ENCODE measurements around the gene GRB14. TPM values are rescaled to one million over a fixed set of nuclear protein-coding genes. Genes with fewer than 3 reads are reported as not detected.
"Not testable (repeated sequence)": the region's sequence is repeated elsewhere in the genome, so short reads cannot be mapped to it uniquely, and the experiment has no call there.

The GRB14 gene
- total RNA-seq = 39.3 TPM

DNA sequence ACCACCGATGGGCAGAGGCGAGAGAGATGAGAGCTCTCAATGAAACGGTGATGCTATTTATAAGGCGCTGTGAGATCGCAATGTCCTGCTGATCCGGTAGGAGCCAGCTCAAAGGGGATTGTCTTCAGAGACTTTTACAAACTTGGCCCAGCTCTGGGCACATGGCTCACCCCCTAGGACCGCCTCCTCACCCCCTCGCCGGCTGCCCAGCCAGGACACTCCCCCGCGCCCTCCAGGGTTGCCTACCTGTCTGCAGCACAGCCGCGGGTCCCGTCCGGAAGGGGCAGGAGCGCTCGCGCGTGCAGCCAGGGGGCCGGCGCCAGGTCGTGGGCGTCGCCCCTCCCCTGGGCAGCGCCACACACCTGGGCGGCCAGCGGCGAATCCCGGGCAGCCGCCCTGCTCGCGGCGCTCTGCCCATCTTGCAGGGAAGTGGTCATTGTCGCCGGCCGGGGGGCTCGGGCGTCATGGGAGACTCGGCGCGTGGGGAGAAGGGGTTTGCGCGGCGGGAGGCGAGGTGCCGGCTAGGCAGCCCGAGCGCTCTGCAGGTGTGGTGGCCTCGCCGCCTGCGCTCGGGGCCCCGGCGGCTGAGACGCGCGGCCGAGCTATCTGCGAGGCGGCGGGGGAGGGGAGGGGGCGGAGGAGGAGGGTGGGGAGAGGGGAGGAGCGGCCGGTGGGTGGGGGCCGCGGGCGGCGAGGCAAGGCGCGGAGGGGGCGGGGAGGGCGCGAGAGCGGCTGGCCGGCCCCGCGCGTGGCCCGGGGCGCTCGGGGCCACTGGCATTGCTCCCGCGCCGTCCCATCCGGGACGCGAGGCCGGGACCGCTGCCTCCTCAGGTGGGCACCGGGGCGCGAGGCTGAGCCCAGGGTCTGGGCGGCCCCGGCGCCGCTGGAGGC, at the start of gene GRB14:
GRB14 (minus strand) TSS at position 610 of the 891 bp plus-strand sequence; CDS start at position 437, 173 bp downstream.
- ATAC-seq (peak; percentile 80), DNase-seq (ENCODE audit: low spot score) (peak; percentile 92)

DNA sequence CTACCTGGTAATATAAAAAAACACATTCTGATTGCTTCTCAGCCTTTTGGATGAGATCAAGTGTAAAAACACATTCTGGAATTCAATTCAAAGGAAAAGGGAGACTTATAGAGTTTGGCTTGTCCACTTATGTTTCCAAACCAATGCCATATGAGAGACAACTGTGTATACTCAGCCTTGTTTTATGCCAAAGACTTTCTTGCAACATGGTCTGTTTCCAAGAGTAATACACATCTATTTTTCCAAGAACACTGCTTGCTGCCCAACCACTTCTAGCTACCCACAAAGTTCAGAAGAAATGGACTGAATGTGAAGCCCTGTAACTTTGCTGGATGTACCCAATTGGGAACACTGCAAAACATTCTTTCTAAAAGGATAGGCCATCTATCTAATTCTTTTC, 48.0 kb upstream of the GRB14 start:
- ATAC-seq = no peak

DNA sequence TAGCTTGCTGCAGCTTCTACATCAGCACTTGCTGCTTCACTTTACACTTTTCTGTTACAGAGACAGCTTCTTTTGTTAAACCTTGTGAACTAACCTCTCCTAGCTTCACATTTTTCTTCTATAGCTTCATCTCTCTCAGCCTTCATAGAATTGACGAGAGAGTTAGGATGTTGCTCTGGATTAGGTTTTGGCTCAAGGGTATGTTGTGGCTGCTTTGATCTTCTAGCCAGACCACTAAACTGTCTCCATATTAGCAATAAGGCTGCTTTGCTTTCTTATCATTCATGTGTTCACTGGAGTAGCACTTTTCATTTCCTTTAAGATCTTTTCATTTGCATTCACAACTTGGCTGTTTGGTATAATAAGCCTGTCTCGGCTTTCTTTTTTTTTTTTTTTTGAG, 46.3 kb upstream of the GRB14 start:
- no peak for ATAC-seq

More for the DNA sequence above, 48.0 kb upstream of the GRB14 start:
- no peak for DNase-seq (ENCODE audit: low spot score)

DNA sequence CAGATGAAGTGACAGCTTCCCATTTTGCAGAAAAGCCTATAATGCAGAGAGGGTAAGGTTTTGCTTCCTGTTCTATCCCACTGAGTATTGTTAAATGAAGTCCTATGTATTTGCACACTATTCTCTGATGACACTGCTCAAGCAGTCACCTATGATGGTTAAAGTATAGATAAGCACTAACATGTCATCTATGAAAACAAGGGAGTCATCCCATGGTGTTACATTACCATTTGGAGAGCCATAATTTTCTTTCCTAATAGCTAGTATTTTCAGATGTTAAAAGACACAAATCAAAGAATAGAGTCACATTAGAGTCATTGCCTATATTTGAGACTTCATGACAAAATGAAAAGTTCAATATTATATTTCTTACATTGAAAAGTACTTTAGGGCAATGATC, 42.8 kb upstream of the GRB14 start:
- DNase-seq (ENCODE audit: low spot score) = no peak
- ATAC-seq = no peak

More for the DNA sequence above, 46.3 kb upstream of the GRB14 start:
- no peak for DNase-seq (ENCODE audit: low spot score)

DNA sequence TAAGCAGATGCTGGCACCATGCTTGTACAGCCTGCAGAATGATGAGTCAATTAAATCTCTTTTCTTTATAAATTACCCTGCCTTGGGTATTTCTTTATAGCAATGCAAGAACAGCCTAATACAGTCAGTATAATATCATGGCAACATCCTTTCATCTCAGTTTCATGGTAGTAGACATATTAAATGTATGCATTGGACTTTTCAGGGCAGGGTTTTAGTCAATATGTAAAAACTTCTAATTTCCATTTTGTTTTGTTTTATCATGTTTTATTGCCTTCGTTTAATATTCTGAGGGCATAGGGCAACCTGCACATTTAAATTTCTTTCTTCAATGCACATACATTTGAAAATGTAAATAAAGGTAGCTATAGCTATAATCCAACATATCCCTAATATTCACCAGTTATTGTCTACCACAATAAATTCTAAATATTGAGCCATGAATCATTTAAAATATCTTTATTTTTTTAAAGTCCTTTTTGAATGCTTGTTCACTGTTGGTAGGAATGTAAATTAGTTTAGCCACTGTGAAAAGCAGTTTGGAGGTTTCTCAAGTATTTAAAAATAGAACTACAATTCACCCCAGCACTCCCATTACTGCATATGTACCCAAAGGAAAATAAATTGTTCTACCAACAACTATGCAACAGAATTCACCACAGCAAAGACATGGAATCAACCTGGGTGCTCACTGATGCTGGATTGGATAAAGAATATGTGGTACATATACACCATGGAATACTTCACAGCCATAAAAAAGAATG, 41.8 kb upstream of the GRB14 start:
- no peak for DNase-seq (ENCODE audit: low spot score)
- no peak for ATAC-seq

DNA sequence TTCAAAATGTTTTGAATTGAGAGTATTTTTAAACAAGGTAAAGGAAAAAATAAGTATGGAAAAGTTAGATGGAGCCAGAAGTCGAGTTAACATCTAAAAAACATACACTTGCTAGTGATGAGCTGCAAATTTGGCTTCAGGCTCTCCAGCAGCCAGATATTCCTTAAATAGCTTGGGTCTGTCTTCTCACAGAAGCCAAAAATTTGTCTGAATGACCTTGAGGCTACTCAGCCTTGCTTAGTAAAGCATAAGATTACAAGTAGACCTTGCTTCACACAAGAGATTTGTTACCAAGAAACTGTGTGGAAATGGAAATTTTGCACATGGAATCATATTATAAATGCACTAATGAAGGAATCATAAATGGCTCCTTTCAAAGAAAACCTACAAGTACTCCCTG, 40.8 kb upstream of the GRB14 start:
- DNase-seq (ENCODE audit: low spot score) = no peak
- ATAC-seq = peak; percentile 18

DNA sequence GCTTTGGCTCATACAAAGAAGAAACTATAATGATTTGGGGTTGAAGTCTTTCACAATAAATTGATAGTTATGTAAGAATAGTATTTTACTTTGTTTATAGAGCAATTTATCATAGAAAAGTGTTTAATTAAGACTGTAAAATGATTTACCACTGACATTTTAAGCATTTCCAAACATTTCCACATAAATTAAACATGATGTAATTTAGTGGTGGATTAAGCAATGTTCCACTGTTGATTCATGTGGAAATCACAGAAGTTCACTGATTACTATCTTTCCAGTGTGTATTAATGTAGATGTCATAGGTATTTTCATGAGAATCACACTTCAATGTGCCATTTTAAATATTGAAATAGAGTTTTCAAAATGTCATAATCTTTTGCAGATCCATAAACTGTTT, 40.1 kb upstream of the GRB14 start:
- ATAC-seq (peak; percentile 47), DNase-seq (ENCODE audit: low spot score) (no peak)

DNA sequence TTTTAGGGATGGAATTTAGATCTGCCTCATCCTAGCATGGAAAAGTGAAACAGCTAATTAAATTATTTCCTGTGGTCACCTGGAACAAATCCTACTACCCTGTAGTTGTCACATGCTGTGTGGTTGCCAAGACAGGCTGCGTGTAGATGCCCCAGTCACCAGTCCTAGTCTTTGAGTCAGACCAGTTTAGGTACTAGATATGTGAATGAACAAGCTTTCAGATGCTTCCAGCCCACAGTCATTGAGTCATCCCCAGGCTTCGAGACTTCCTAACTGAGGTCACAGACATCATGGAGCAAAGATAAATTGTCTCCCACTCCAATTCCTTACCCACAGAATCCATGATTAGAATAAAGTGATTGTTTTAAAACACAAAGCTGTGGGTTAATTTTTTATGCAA, 35.8 kb upstream of the GRB14 start:
- ATAC-seq (peak; percentile 31), DNase-seq (ENCODE audit: low spot score) (no peak)

DNA sequence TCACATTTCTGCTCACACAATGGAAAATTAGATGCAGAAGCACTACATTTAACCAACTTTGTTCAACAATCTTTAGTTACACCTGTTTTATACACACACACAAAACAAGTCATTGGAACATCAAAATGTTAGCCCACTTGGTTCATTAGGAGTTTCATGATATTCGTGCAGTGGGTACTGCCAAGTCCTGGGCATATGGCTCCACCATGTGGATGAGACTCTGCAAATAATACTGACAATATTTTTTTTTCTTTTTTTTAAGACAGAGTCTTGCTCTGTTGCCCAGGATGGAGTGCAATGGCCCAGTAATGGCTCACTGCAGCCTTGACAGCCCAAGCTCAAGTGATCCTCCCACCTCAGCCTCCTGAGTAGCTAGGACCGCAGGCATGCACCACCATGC, 34.5 kb upstream of the GRB14 start:
- ATAC-seq = peak; percentile 56
- no peak for DNase-seq (ENCODE audit: low spot score)

DNA sequence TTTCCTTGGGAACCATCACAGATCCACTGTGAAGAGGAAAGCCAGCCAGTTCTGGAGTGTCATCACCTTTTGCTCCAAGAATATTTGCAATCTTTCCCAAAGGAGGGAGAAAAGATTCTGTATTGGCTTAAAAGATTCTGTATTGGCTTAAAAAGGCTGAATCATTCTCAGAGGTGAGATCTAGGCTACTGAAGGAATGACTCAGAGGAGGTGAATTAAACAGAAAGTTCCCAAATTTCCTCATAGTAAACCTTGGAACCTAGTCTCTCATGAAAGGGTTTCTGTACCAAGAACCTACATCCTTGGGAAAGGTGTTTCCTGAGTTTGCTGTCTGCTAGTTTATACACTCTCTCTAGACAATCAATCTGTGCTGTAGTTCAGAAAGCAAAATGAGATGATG, 34.1 kb upstream of the GRB14 start:
- no peak for ATAC-seq
- DNase-seq (ENCODE audit: low spot score) = no peak

DNA sequence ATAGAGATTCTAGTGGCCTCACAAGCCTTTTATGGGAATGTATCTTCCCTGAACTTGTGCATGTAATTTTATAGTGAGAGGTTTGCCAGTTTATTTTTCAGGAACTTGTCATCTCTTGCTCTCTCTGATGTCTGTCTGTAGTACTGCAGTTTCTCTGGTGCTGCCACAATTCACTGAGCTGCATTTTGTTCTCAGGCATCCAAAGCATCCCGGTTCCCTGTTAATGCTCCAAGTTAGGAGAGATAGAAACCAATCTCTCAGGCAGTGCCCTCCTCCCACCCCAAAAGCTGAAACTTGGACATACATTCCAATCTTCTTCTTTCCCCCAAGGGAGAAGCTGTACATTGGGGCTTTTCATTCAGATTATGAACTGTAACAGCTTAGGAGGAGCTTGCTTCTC, 30.1 kb upstream of the GRB14 start:
- no peak for DNase-seq (ENCODE audit: low spot score)
- no peak for ATAC-seq

DNA sequence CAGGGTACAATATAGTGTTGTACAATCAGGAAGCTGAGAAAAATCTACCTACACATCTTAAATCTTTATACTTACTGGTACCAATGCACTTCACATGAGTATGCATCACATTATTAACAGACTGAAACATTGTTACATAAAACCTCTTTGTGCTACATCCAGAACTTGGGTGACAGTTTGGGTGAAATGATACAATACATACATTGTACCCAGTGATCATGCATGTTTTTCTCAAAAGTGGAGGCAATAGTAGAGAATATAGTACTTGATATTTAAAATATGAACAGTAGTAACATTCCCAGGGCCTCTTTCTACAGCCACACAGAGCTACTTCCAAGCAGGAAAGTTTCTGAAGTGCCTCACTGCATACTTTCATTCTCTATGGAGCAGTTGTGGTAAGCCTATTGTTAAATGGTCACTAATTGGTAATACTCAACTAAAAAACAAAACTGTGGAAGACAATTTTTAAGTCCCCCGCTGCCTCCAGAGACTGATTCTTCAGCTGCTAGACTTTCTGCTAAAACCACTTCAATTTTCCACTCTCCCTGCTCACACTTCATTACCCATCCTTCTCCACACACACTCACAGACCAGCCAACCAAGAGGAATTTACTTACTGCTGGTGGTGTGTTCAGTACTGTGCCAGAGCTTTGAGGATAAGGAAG, 22.9 kb upstream of the GRB14 start:
- no peak for ATAC-seq
- DNase-seq (ENCODE audit: low spot score) = no peak

DNA sequence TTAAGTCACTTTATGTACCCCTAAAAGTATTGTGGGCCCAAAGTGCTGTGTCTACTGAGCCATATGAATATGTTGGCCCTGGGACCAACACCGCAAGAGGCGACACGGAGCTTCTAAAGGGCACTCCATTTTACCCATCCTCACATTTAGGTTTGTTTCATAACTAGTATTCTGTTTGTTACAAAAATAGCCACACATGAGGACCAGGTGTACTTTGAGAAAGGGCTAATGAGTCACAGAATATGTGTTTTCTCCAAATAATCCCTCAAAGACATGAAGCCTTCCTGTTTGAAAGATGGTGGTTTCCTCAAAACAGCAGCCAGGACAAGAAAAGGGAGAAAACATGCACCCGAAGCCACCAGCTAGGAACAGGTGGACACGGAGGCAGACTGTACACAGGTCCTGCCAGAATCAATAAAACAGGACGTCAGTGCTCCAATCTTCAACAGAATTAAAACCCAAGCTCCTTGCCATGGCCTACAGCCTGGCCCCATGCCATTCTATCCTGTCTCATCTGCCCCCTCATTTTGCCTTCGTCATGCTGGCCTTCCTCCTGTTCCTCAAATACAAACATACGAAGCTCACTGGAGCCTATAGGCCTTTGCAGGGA, 21.8 kb upstream of the GRB14 start:
- DNase-seq (ENCODE audit: low spot score) (peak; percentile 63), ATAC-seq (peak; percentile 92)

DNA sequence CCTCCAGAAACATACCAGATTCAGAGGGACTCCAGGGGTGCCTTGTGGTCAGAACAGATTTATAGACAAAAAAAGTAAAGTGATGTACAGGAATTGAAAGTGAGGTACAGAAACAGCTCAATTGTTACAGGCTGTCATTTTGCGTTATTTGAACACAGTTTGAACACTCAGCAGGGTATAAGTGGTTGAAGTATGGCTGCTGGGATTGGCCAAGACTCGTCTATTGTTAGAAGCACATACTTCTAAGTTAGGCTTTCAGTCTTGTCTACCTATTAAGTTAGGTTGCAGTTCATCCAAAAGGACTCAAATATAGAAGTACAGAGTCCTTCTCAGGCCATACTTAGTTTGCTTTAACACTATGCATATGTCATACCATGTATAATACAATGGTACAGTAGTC, 21.0 kb upstream of the GRB14 start:
- DNase-seq (ENCODE audit: low spot score) = no peak
- ATAC-seq = no peak

DNA sequence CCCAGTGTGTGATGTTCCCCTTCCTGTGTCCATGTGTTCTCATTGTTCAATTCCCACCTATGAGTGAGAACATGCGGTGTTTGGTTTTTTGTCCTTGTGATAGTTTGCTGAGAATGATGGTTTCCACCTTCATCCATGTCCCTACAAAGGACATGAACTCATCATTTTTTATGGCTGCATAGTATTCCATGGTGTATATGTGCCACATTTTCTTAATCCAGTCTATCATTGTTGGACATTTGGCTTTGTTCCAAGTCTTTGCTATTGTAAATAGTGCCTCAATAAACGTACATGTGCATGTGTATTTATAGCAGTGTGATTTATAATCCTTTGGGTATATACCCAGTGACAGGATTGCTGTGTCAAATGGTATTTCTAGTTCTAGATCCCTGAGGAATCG, 7.0 kb upstream of the GRB14 start:
- ATAC-seq; DNase-seq (ENCODE audit: low spot score): not testable (repeated sequence)

DNA sequence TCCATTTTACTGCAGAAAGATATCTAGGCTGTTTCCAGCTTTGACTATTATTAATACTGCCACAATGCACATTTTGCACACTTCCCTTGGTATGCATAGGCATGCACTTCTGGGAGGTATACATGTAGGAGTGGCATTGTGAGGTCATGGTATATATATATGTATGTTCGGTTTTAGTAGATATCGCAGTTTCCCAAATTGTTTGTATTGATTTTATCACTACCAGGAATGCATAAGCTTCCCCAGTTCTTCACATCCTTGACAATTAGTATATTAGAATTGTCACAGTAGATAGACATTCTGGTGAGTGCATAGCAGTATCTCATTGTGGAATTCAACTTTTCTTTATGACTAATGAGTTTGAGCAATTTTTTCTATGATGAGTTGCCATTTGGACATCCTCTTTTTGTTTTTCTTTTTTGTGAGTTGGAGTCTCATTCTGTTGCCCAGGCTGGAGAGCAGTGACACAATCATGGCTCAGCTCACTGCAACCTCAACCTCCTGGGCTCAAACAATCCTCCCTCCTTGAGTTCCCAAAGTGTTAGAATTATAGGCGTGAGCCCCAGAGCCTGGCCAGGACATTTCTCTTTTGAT, 4.2 kb upstream of the GRB14 start:
- ATAC-seq (no peak), DNase-seq (ENCODE audit: low spot score) (no peak)

DNA sequence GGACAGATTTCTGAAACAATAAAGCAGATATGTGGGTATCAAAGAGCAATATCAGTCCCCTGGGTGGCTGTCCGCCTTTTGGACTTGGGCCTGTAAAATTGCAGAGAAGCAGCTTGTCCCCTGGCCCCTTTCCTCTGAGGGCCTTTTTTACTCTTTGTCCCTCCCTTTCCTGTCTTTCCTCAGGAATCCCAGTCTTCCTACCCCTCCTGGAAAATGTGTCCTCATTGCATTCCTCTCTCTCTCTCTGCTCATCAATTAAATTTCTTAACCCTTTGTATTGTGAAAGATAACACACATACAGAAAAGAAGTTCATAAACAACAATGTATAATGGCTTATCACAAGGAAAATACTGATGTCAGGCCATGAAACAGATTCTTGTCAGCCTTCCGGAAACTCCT, 3.0 kb upstream of the GRB14 start:
- DNase-seq (ENCODE audit: low spot score) = no peak
- ATAC-seq = no peak

DNA sequence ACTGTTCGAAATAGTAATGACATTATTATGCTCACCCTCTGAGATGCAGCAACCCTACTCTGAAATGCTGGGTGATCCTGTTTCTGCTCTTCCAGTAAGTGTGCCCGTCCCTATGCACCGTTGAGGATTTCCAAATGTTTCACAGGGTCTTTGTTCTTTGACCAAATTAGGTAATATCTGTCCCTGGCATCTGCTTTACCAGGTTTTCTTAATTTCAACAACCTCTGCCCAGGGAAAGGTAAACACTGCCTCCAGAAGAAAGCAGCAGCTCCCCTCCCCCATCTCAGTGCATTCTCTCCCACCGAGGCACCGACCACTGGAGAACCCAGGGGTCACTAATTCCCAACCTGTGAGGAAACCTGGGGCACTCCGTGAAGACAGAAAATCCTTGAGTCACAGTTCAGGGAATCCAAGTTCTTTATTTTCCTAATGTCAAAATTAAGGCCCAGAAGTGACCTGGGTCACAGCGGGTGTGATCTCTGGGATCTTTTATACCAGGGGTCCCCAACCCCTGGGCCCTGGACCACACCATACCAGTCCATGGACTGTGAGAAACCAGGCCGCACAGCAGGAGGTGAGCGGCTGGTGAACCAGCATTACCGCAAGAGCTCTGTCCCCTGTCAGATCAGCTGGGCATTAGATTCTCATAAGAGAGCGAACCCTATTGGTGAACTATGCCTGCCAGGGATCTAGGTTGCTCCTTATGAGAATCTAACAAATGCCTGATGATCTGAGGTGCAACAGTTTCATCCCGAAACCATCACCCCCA, 1.2 kb upstream of the GRB14 start:
- DNase-seq (ENCODE audit: low spot score) = peak; percentile 67
- peak; percentile 61 for ATAC-seq

DNA sequence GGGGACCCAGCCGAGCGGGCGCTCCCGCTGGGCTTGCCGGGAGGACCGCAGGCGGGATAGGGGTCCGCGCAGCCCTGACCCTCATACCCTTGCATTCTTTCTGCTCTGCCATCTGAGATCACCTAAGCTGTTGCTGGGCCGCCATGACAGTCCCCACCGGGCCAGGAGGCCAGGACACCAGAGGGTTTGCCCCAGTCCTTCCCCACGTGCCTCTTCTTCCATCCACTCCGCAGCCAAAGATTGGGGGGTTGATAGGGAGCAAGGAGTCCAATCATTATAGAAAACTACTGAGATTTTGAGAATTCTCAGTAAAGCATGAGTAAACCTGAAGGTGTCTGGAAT, 453 bp upstream of the GRB14 start:
- peak; percentile 25 for ATAC-seq
- no peak for DNase-seq (ENCODE audit: low spot score)

DNA sequence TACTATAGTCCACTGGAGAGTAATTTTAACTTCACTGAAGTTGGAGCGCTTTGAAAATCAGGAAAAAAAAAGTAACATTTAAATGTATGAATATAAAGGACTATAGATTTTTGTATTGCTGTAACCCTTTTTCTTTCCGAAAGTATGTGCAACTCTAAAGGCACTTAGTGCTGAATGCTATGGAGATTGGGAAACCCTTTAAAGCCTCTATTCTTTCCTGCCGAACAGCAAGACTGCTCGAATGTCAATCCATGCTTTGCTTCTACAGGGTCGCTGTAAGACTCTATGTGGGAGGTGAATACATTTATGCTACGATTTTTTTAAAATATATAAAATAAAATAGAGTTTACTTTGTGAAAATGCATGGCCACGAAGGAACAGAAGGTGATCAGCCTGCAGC, 825 bp downstream of the GRB14 start:
- ATAC-seq (no peak), DNase-seq (ENCODE audit: low spot score) (no peak)

Measured in left lobe of liver (tissue), 2 donors.